SHP77 treated with DMSO at 0.1 percent for 48 hours (cell line): ENCODE results near the gene ABI2.
"Not testable (repeated sequence)": the region's sequence is repeated elsewhere in the genome, so short reads cannot be mapped to it uniquely, and the experiment has no call there.

Source experiments
- DNase-seq: peaks from one replicate; lab custom pipeline; 2025; lab: John Stamatoyannopoulos, UW

The ABI2 gene

DNA sequence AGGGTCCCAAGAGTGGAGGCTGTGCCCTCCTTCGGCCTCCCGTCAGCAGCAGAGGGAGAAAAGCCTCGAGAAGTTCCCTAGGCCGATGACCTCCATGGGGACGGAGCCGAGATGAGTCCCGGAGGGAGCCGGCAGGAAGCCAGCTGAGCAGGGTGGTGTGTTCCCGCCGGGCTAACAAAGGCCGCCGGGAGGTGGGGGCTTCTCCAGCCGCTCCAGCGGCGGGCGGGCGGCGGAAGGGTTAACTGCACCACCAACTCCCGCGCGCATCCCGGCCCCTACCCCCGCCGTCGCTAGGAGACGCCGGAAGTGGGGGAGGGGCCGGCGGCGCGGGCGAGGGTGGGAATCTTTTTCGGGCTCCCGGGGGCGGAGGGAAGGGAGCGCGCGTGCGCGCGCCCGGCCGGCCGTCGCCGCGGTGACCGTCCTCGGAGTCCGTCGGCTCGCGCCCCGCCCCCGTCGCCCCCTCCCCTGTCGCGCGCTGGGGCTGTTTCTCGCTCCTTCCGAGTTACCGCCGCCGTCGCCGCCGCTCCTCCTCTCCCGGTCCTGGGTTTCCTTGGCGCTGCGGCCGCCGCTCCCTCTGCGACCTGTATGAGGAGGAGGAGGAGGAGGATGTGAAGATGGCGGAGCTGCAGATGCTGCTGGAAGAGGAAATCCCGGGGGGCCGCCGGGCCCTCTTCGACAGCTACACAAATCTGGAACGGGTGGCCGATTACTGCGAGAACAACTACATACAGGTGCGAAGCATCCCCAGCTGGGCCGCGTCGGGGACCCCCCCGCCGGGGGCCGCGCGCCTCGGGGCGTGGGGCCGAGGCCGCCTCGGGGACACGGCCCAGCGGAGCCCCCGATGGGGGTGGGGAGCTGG, at the start of gene ABI2:
Gene ABI2 (plus strand): TSS at position 494 of the 859 bp plus-strand sequence. CDS start 121 bp downstream, at position 615.
- DNase-seq: peak; percentile 69

DNA sequence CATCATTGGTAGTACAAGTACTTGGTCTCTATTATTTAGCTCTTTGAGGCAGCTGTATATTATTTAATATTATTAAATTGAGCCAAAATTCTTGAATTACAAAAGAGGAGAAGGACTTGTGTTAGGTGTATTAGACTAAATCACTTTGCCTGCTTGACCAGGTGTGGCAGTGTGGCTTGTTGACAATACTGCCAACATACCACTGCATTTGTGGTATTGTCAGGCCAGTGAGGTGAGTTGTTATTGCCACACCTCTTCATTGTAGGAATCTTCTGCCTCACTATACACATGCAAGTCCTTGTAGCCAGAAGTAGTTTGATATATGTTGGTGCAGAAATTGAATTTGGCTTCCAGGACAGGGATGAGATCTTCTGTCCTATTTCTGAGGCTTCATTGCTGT, 48.9 kb upstream of the ABI2 start:
- no peak for DNase-seq

- DNase-seq: no peak
Observed at GRCh38 chr2:203280428-203281064, 47.6 kb upstream of the ABI2 start.

DNA sequence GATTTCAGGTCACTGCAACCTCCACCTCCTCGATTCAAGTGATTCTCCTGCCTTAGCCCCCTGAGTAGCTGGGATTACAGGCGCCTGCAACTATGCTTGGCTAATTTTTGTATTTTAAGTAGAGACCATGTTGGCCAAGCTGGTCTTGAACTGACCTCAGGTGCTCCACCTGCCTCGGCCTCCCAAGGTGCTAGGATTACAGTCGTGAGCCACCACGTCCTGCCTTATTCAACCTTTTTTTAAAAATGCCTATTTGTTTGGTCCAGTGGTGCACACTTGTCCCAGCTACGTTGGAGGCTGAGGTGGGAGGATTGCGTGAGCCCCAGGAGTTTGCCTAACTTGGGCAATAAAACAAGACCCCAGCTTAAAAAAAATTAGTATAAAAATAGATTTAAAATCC, 46.1 kb upstream of the ABI2 start:
- DNase-seq: no peak

GRCh38 chr2:203286532-203286931, 41.7 kb upstream of the ABI2 start:
- no peak for DNase-seq

GRCh38 chr2:203301667-203302066, 26.5 kb upstream of the ABI2 start:
- no peak for DNase-seq

DNA sequence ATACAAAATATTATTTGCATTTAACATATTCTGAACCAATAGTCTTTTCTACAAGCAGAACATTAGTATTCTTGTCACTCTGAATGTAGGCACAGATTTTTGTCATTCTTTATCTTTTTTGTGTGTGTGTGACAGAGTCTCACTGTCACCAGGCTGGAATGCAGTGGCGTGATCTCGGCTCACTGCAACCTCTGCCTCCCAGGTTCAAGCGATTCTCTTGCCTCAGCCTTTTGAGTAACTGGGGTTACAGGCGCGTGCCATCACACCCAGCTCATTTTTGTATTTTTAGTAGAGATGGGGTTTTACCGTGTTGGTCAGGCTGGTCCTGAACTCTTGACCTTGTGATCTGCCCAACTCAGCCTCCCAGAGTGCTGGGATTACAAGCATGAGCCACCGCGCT, 25.6 kb upstream of the ABI2 start:
- DNase-seq: not testable (repeated sequence)

DNA sequence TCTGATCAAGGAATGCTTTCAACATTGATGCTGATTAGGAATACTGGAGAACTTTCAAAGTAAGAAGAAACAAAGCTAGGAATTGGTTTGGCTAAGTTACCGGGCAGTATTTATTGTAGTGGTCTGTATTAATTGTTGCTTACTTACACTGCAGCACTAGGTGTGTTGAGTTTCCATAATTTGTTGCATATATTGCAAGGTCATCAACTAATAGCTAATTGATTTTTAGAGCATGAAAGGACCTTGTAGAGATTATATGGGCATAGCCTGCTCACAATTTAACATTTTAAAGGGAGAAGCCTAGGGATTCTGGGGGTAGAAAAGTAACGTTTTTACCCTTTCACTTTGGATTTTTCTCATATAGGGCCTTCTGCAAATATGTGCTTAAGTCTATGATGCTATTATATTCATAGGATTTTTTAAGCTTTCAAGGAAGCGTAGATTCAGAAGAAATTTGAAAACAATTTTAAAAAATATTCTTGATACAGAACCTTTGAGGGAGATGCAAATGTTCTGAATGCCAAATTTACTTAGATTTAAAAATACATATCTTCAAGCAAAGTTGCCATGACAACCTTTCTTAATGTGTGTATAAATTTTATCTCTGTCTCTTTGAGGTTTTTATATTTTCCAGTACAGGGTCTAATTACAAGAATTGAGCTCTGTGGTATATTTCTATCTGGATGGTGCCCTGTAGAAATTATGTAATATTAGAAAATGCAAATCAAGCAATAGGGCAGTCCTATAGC, 17.3 kb upstream of the ABI2 start:
- DNase-seq: no peak

GRCh38 chr2:203326356-203326755, 1.8 kb upstream of the ABI2 start:
- DNase-seq: no peak

DNA sequence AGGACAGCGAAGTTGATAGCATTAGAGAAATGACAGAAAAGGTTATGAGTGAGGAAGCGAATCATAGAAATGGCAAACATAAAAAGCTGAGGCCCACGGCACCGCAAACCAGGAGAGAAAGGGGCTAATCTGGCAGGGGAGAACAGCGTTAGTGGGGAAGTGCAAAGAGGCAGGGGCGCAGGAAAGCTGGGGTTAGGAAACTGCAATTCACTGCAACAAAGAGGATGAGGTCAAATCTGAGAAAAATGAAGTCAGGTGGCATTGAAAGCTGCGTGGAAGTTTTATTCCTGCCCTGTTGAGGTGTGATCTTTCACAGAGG, 653 bp upstream of the ABI2 start:
- no peak for DNase-seq

- no peak for DNase-seq
Observed at GRCh38 chr2:203328760-203329540, 756 bp downstream of the ABI2 start.

GRCh38 chr2:203330434-203330833, 2.2 kb downstream of the ABI2 start:
- no peak for DNase-seq

DNA sequence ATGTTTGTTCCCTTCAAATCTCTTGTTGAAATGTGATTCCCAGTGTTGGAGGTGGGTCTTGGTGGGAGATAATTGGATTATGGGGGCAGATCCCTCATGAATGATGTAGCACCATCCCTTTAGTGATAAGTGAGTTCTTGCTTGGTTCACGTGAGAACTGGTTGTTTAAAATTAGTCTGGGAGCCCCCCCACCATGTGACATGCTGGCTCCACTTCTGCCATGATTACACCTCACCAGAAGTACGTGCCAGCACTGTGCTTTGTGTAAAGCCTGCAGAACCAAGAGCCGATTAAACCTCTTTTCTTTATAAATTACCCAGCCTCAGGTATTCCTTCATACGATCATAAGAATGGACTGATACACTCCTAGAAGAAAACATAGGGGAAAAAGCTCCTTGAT, 10.1 kb downstream of the ABI2 start:
- DNase-seq: no peak

- DNase-seq: no peak
Observed at GRCh38 chr2:203340791-203341487, 12.7 kb downstream of the ABI2 start.

DNA sequence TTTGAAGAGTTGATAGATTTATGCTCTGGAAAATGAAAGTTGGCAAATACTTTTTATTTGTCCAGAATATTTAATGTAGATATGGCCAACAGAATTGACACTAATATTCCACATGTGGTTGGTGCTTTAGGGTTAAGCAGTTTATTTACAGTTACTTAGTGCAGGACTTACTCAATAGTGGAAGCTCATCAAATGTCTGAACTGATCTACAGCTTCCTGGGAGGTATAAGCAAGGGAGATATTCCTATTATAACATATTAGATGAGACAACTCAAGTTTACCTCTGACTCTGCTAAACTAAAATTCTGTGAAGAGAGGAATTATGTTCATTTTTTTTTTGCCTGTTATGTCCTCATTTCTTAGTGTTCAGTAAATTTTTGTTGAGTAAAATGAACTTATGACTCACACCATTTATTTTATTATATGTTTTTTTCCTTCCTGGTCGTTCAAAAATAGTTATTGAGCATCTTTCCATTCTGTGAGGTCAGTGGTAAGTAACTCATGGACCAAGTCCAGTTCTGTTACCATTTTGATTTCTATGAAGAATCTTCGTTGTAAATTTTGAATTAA, 13.6 kb downstream of the ABI2 start:
- DNase-seq: no peak

DNA sequence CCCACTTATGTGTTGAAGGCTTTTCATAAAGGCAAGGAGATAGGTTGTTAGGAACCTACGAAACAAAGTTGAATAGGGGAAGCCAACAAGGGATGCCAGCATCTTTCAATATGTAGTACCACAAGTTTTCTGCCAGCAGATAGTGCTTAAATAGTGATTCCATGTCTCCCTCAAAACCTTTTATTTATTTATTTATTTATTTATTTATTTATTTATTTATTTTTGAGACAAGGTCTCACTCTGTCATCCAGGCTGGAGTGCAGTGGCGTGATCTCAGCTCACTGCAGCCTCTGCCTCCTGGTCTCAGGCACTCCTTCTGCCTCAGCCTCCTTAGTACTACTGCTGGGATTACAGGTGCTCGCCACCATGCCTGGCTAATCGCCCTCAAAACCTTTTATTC, 14.2 kb downstream of the ABI2 start:
- not testable (repeated sequence) for DNase-seq

DNA sequence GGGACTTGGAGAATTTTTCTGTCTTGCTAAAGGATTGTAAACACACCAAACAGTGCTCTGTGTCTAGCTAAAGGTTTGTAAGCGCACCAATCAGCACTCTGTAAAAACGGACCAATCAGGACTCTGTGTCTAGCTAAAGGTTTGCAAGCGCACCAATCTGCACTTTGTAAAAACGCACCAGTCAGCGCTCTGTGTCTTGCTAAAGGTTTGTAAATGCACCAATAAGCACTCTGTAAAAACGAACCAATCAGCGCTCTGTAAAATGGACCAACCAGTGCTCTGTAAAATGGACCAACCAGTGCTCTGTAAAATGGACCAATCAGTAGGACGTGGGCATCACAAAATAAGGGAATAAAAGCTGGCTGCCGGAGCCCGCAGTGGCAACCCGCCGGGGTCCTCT, 16.5 kb downstream of the ABI2 start:
- no peak for DNase-seq

DNA sequence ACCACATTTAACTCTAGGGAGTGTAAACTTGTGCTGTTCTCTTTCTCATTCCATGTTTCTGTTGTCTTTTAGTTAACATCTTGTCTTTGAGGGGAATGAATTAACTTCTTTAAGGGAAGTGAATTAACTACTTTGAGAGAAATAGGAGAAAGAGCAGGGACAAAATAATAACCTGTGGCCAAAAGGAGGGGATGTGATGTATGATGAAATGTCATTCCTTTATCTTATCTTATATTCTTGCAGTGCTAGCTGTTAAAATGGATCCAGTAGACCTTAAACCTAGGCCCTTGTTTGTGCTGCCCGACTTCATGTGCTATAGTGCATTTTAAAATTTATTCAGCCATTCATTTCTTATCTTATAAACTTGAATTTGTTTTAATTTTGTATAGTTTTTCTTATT, 18.4 kb downstream of the ABI2 start:
- DNase-seq: no peak

DNA sequence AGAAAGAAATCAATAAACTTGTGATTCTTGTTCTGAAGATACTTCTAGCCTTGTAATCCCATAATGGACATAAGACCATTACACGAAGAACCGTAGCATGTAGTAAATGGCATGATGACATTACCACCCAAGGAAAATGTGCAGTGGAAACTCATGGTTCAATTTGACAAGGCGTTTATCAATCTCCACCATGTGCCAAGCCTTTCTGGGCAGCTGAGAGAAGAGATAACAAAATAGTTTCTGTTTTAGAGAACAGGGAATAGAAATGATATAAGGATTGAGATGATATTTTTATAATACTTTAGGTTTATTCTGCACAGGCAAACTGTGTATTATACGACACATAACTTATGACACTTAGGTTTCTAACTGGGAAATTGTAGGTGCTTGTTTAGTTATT, 19.2 kb downstream of the ABI2 start:
- DNase-seq: no peak

- DNase-seq: peak; percentile 90
Observed at GRCh38 chr2:203352604-203353255, 24.5 kb downstream of the ABI2 start.

DNA sequence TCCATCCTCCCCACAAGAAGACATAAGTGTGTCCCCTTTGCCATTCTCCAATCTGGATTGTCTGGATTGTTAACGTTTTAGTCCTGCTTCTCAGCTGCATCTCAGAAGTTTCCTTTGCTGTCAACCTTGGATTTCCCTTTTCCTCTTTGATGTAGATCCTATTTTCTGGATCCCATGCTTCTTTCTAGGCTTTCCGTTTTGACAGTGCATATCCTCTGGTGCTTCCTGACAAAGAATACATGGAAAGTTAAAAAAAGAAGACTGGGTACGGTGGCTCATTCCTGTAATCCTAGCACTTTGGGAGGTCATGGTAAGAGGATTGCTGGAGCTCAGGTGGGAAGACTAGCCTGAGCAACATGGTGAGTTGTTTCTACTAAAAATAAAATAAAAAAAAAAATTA, 26.8 kb downstream of the ABI2 start:
- no peak for DNase-seq
